ENCODE data around the gene PYGM.

Gene PYGM

DNA sequence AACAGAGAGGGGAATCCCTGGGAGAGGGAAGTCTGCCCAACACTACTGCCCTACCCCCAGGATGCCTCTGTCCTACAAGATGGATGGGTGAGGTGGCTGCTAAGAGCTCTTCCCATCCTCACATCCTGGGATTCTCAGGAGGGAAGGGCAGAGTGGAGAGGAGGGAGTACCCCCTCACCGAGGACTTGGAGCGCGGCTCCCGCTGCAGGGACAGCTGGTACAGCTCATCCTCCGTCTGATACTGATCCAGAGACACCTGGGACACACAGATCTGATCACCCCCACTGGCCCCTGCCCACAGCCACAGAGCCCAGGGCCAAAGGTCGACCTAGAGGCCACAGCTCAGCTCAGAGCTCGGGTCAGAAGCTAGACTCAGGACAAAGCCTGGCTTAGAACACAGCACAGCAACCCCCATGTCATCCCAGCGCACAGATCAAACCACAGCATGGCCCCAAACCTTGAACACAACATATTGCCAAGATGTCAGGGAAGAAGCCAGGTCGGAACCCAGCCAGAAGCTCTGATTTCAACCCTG lies 24.0 kb downstream of the PYGM start:
- no peak for DNase-seq (ENCODE audit: low spot score)

- DNase-seq (ENCODE audit: low spot score): no peak
These were observed 24.7 kb downstream of the PYGM start for GRCh38 chr11:64734811-64735724.

DNA sequence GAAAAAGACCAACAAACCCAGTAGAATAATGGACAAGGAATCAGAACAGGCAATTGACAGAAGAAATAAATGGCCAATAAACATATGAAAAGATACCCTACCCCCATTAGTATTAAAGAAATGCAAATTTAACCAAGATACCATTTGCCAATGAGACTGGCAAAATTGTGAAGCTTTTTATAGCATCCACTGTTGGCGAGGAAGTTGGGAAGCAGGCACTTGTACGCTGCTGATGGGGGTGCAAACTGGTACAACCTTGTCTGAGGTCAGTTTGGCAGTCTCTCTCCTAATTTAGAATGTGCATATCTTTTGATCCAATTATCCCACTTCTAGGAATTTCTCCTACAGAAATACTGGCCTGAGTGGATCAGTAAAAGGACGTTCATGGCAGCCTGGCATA lies 28.2 kb downstream of the PYGM start:
- no peak for DNase-seq (ENCODE audit: low spot score)

GRCh38 chr11:64729851-64730382 lies 29.9 kb downstream of the PYGM start:
- no peak for DNase-seq (ENCODE audit: low spot score)

DNA sequence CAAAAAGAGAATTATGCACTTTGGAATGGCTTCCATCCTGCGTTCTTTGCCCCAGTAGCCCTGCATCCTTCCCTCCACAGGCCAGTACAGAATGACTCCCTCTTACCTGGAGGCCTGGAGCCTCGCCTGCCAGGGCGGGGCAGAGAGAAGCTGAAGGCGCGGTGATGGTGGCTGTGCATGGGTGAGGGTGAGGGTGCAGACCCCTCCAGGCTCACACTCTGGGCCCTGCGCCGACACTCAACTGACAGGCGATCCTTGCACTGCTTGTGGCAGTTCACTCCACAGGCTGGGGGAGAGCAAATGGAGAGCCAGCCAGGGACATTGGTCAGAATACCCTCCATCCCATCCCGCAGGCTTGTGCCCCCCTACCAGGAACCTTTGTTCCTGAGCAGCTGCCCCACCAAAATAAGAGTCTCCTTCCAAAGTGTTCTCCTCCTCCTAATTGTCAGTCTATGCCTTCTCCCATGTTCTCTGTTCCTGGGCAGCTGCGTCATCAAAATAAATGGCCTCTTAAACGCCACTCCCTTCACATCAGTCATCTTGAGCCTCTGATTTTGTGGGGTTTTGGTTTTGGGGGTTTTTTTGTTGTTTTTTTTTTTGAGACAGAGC lies 30.9 kb downstream of the PYGM start:
- DNase-seq (ENCODE audit: low spot score): no peak

DNA sequence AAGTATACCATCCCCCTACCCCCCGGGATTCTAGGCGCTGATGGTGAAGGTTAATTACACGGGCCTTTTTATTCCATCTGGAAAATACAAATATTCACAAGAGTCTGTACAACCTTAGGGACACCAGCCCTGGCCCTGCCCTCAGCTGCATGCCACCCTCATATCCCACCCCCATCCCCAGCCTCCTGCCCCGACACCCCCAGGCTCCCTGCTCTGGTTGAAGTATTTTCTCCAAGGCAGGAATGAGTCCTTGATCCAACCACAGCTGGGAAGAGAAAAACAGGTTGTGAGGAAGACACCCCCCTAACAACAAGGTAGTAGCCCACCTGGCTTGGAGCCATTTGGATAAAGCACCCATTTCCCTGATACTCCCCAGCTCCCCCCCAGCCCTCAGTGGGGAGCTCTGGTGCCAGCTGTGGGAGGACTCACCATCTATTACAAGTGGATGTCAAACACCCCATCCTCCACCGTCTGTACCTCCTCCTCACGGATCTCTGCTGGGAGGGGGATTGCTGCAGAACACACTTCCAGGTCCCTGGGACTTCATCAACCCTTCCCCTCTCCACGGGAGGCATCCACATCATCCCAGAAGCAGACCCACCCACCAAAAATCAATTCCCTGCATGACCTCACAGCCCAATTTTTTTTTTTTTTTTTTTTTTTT lies 32.8 kb downstream of the PYGM start:
- no peak for DNase-seq (ENCODE audit: low spot score)

- DNase-seq (ENCODE audit: low spot score): no peak
These were observed 33.5 kb downstream of the PYGM start for GRCh38 chr11:64726211-64726641.

DNA sequence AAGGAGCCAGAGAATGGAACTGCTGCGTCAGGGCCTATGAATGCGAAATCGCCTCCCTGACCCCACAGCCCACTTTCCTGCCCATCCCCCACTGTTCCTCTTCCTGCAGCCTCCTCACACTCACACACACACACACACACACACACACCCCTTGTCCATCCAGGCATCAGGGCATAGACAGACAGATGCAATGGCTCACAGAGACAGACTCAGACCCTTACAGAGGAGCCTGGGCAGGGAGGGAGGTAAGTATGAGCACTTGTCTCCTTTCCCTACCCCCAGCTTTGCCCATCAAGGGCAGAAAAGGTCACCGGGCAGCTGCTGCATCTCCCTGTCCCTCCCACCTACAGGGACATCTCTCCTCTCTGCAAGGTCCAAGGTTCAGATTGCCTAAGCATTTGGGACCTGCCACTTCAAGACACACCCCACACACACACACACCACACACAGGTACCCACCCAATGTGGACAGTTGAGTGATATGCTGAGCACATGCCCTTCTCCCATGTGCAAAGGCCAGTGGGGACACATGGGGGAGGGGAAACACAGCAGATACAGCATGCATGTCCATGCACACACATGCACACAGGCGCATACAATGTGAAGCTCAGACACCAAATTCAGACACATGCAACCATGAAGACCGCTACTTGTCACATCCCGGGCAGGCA lies 34.8 kb downstream of the PYGM start:
- no peak for DNase-seq (ENCODE audit: low spot score)

GRCh38 chr11:64723907-64724862 lies 35.6 kb downstream of the PYGM start:
- no peak for DNase-seq (ENCODE audit: low spot score)

DNA sequence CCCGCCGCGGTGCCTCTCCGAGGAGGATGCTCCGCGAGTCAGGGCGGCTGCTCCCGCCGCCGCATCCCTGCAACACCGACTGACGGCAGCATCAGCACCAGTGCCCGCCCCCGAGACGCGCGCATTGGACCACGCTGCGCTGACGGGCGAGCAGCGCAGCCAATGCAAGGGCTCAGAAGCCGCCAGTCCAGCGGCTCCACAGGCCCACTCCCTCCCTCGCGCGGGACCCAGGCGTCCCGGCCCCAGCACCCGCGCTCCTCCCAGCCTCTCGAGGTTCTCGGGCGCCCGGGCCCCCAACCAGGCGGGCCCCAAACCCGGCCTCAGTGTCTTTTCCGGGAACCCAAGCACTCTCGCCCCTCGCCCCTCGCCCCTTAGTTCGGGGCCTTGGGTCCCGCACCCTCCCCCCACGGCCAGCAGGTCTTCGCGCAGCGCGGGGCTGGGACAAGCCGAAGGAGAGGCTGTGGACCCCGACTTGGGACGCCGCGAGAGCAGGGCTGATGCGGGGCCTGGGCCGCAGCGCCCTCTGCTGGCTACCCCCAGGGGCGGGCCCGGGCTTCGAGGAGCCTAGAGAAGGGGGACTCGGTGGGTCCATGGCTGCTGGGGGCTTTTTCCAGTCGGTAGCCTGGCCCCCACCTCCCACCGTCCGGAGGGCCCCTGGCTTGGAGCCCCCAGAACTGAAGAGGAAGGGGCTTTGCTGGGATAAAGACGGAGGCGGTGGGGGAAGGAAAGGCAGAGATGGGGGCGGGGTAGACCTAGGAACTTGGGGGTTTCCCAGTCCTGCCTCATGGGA lies 36.5 kb downstream of the PYGM start, which contains the start of gene NRXN2:
TSS of gene NRXN2 (minus strand) at position 81 of the 790 bp plus-strand sequence. CDS start 9,498 bp downstream, outside the sequence.
- peak; percentile 93 for DNase-seq (ENCODE audit: low spot score)

GRCh38 chr11:64722141-64723065 lies 37.4 kb downstream of the PYGM start:
- no peak for DNase-seq (ENCODE audit: low spot score)

GRCh38 chr11:64721359-64721699 lies 38.4 kb downstream of the PYGM start:
- DNase-seq (ENCODE audit: low spot score): no peak

GRCh38 chr11:64720640-64721358 lies 39.0 kb downstream of the PYGM start:
- DNase-seq (ENCODE audit: low spot score): no peak

DNA sequence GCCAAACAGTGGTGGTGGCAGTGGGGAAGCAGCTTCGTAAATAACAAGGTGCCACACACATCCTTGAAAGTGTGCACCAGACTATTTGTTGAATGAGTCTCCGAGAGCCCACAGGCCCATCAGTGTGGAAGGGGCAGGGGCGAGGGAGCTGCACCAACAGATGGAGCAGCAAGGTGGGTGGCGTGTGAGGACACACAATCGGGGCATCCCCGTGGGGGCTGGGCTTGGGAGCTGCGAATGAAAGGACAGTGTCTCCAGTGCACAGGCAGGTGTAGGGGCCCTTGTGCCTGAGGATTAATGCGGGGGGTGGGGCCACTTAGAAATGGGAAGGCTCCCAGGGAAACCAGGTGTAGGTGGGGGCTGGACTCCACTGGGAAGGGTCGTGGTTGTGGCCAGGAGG lies 39.6 kb downstream of the PYGM start:
- no peak for DNase-seq (ENCODE audit: low spot score)

- DNase-seq (ENCODE audit: low spot score): no peak
These were observed 40.4 kb downstream of the PYGM start for GRCh38 chr11:64719406-64719805.

- DNase-seq (ENCODE audit: low spot score): no peak
These were observed 41.0 kb downstream of the PYGM start for GRCh38 chr11:64718780-64719124.

GRCh38 chr11:64718084-64718779 lies 41.5 kb downstream of the PYGM start:
- DNase-seq (ENCODE audit: low spot score): no peak

DNA sequence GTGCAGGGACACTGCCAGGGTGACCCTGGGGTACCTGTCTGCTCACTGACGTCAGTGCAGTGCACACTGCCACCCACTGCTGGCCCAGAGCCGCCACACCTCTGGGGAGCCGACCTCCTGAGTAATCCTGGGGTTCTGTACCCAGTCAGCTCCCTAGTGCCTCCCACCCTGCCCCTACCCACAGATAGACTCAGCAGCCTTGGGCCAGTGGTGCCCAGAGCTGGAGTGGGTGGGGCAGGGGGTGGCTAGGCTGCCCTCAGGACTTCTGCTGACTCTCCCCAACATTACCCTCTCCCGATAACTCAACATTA lies 42.6 kb downstream of the PYGM start:
- no peak for DNase-seq (ENCODE audit: low spot score)

Data from pons (tissue), 1 donor.